AG09319 (cell line): Measurements from ENCODE around the gene CALY.
A peak's percentile ranks its signal among the peaks of the same experiment; 100 is the strongest.

Experiments used
- DNase-seq: peaks from one replicate; pipeline ENCODE4 v3.0.0-alpha.2; 2010; ENCODE audit warnings: low read depth; ENCODE audit errors: extremely low read depth
- CTCF ChIP-seq: IDR thresholded peaks from 2 replicates; pipeline ENCODE4 v1.5.1; 2011; ENCODE audit warnings: low read depth, mild to moderate bottlenecking, inconsistent platforms, low read length, moderate library complexity

CALY gene

GRCh38 chr10:133335246-133336117 lies 1.2 kb downstream of the CALY start:
- TF ChIP-seq CTCF: no peak
- no peak for DNase-seq

- TF ChIP-seq CTCF: no peak
- DNase-seq: no peak
These were observed 2.0 kb downstream of the CALY start for GRCh38 chr10:133334503-133335245.

GRCh38 chr10:133332936-133333699 lies 3.6 kb downstream of the CALY start:
- no peak for DNase-seq
- TF ChIP-seq CTCF: no peak

DNA sequence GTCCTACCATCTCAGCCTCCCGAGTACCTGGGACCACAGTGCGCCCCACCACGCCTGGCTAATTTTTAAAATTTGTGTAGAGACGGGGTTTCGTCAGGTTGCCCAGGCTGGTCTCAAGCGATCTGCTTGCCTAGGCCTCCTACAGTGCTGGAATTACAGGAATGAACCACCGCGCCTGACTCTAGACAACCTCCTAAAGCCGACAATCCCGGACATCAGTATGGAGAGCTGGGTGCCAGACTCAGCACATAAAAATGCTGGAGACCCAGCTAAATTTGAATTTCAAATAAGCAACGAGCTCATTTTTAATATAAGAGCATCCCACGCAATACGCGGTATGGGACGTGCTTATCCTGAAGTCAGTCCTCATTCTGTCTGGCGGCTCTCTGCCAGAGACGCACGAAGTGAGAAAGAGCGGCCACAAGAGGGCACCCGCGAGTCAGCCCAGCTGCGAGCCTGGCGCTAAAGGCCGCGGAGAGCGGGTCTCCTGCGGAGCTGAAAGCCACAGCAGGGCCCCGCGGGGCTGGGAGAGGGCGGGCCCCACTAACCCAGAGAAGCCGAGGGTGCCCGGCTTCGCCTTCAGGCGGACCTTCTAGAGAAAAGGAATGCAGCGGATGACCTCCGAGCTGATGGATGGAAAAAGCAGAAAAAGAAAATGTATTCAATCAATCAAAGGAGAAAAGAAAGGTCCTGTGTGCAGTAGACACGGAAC lies 7.0 kb downstream of the CALY start:
- peak; percentile 44 for DNase-seq
- peak; percentile 91 for TF ChIP-seq CTCF

DNA sequence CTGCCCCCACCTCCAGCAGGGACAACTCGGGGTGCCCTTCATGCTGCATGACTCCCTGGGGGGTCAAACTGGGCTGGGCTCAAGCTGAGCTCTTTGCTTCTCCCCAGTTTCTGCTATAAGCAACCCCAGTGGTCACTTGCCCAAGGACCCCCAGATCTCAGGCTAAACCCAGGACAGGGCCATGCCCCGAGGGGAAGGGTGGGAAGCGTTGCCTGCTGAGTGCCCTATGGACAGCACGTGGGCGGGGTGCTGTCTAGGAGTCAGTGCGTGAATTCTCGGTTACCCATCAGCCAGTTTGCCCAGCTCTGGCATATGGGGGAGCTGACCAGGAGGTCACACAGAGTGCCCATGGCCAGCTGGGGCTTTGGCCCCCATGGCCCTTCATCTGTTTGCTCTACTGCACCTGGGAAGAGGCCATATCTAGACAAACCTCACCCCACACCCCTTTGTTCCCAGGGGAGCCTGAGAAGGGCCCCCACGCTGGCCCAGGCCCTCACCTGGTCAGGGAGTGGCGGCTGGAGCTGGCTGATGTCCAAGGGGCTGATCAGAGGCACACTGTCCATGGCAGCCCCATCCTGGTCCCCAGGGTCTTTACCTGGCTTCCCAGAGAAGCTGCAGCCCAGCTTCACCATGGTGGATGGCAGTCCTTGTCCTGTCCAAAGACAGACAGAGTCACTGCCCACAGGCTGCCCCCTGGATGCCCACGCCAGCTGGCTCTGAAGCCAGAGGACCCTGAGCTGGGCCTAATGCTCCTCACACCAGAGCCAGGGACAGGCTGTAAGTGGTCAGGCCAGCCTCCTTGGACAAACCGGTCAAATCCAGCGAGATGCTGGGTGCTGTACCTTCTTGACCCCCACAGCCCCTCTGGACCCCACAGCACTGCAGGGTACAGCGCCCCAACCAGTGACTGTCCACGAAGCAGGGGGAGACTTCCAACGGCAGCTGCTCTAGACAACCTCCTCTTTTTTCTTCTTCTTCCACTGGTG lies 8.0 kb downstream of the CALY start:
- TF ChIP-seq CTCF: no peak
- no peak for DNase-seq
